Thoracic aorta (tissue), 2 donors: ENCODE measurements around the gene ZNF614. TPM values are rescaled to one million over a fixed set of nuclear protein-coding genes. Genes with fewer than 3 reads are reported as not detected.

Experiments used
- ATAC-seq: fragments of 150-250 bp; one replicate; pipeline ENCODE4 v1.8.0; 2017; ENCODE audit warnings: low read depth; ENCODE audit not compliant: insufficient number of reproducible peaks, low FRiP score
- DNase-seq: peaks from one replicate; pipeline ENCODE4 v3.0.0-alpha.2; 2020; ENCODE audit warnings: low spot score
- H3K27ac ChIP-seq, 2 donors: fragments of 200-600 bp; sonication (generic); 1 replicate in 1 of 2; 2 replicates in 1 of 2; pipeline ENCODE4 v1.5.1; 2016; ENCODE audit warnings: mild to moderate bottlenecking in 2 of 2, moderate library complexity in 2 of 2
- H3K27me3 ChIP-seq: fragments of 200-600 bp; sonication (generic); replicated peaks from 2 replicates; pipeline ENCODE4 v1.6.0; 2016; ENCODE audit warnings: mild to moderate bottlenecking; ENCODE audit not compliant: insufficient read depth
- H3K36me3 ChIP-seq: fragments of 200-600 bp; sonication (generic); one replicate; pipeline ENCODE4 v1.5.1; 2016
- H3K4me1 ChIP-seq, 2 donors: fragments of 200-600 bp; sonication (generic); 1 replicate in 1 of 2; 2 replicates in 1 of 2; pipeline versions ENCODE4 v1.5.1 to v1.6.0; 2016; ENCODE audit warnings: low read depth in 2 of 2, mild to moderate bottlenecking in 1 of 2; ENCODE audit not compliant: control insufficient read depth in 1 of 2
- H3K4me3 ChIP-seq: fragments of 200-600 bp; sonication (generic); 2 replicates; pipeline ENCODE4 v1.5.1; 2016; ENCODE audit warnings: mild to moderate bottlenecking
- H3K9me3 ChIP-seq: fragments of 200-600 bp; sonication (generic); 2 replicates; pipeline ENCODE4 v1.5.1; 2016
- total RNA-seq, 2 donors: library from RNA; depleted of rRNA; stranded (reverse); fragments of >200 nt; gene quantifications; one replicate each; pipeline versions ENCODE4 v1.1.0 to v1.2.3, GENCODE V29; 2016
- TF ChIP-seq, protein P1 (sequence below): fragments of 200-600 bp; sonication (generic); IDR thresholded peaks from one replicate; pipeline ENCODE4 v1.5.1; 2019; ENCODE audit warnings: antibody characterized with exemption

Gene ZNF614
- total RNA-seq, 2 donors from 2014 or later = 3.9 to 11.6 TPM

DNA sequence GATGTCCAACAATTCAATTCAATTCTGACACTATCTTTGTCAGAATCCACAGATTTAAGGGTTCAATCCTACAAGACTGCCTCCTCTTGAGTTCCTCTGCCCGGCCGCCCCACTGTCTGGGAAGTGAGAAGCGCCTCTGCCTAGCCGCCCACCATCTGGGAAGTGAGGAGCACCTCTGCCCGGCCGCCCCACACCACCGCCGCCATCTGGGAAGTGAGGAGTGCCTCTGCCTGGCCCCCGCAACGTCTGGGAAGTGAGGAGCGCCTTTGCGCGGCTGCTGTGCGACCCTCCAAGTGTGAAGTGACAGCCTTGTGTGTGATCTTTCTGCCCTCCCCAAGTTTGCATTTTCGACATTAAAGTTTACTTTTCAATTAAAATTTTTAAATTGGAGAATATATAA is 6.0 kb downstream of the ZNF614 start:
- H3K4me1 ChIP-seq = peaks cover 1 to 6% of the 10 kb centered on the region in 2 donors
- H3K9me3 ChIP-seq = peaks cover 81% of the 10 kb centered on the region
- TF ChIP-seq, protein P1, sequence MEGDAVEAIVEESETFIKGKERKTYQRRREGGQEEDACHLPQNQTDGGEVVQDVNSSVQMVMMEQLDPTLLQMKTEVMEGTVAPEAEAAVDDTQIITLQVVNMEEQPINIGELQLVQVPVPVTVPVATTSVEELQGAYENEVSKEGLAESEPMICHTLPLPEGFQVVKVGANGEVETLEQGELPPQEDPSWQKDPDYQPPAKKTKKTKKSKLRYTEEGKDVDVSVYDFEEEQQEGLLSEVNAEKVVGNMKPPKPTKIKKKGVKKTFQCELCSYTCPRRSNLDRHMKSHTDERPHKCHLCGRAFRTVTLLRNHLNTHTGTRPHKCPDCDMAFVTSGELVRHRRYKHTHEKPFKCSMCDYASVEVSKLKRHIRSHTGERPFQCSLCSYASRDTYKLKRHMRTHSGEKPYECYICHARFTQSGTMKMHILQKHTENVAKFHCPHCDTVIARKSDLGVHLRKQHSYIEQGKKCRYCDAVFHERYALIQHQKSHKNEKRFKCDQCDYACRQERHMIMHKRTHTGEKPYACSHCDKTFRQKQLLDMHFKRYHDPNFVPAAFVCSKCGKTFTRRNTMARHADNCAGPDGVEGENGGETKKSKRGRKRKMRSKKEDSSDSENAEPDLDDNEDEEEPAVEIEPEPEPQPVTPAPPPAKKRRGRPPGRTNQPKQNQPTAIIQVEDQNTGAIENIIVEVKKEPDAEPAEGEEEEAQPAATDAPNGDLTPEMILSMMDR = no peak
- ATAC-seq (no peak), DNase-seq (no peak)
- no peaks in the 10 kb centered on the region for H3K27me3 ChIP-seq
- H3K27ac ChIP-seq = no peak overlapping the region
- no peak overlapping the region for H3K4me3 ChIP-seq
- H3K36me3 ChIP-seq = peaks cover 81% of the 10 kb centered on the region

DNA sequence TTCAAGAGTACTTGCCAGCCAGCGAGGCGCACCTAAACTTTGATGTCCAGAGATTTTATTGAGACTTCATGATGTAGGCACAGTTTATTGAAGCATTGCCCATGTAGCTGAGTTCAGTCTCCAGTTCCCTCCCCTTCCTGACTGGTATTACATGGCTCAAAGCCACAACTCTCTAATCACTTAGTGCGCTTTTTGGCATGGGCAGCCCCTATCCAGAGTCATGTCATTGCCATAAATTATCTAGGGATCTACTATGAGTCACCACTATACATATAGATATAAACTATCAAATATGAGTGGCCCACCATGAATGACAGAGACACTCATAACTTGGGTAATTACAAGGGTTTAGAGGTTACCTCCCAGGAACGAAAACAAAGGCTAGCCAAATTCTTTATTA is 7.7 kb downstream of the ZNF614 start:
- no peak for ATAC-seq
- peaks cover 91% of the 10 kb centered on the region for H3K36me3 ChIP-seq

DNA sequence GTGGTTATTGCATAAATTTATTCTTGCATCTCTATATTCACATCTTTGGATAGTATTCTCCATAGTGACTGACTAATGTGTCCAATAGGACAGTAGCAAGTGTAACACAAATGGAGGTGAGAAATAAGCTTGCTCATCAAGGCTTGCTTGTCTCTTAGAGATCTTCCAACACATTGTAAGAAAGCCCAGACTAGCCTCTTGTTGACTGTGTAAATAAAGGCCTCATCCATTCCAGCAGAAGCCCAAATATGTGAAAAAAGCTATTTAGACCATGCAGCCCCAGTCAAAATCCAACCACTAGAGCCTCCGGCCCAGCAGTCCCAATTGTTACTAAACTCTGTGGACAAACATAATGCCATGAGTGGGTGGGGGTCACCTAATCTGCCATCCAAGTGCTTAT is 17.5 kb downstream of the ZNF614 start:
- TF ChIP-seq, protein P1 = no peak
- ATAC-seq (no peak), DNase-seq (no peak)
- Histone ChIP-seq H3K4me3 (no peak overlapping the region), H3K27me3 (no peaks in the 10 kb centered on the region), H3K4me1 (peaks cover 3 to 11% of the 10 kb centered on the region in 2 donors), H3K36me3 (peaks cover 7% of the 10 kb centered on the region), H3K9me3 (peaks cover 26% of the 10 kb centered on the region), H3K27ac (no peak overlapping the region)

More for the DNA sequence above, 7.7 kb downstream of the ZNF614 start:
- Histone ChIP-seq H3K4me1 (no peaks in the 10 kb centered on the region), H3K9me3 (peaks cover 97% of the 10 kb centered on the region), H3K27me3 (no peaks in the 10 kb centered on the region), H3K27ac (no peak overlapping the region), H3K4me3 (no peak overlapping the region)
- TF ChIP-seq, protein P1 = no peak
- DNase-seq = no peak

DNA sequence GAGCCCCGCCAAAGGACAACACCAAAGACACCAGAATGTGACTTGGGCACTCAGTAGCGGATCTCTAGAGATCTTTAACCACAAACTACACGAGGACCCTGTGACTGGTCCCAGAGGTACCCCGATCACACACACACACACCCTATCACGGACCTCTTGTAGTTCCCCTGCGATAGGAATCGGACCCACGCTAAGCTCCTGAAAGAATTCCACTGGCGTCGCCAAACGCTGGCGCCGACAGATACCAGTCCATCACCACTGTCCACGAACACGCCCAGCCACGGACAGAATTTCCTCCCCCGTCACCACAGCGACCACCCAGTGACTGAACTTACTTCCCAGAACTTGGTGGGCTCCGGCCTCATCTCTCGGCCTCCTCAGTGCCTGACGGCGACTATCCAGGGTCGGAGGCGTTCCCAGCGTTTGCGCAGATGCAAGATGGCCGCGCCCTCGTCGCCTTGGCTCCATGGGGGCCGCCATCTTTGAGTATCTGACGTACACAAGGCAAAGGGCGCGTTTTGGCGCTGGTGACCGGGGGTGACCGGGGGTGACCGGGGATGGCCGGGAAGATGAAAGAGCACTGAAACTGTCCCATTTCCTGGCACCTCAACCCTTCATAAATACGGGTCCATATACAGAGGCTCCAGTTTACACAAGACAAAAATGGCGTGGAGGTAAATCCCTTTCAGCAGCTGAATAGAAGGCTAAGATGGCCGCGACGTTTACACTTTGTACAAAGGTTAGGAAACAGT is 20.2 kb downstream of the ZNF614 start, which contains the start of gene ZNF615:
Gene ZNF615 (minus strand): TSS at position 406 of the 752 bp plus-strand sequence. CDS start 4,500 bp downstream, outside the sequence.
- Histone ChIP-seq H3K27ac (peak within 1 kb of the TSS; percentile 83 to 87), H3K4me3 (peak within 1 kb of the TSS; percentile 95), H3K4me1 (peaks cover 3 to 11% of the 10 kb centered on the region in 2 donors), H3K27me3 (no peaks in the 10 kb centered on the region), H3K9me3 (peaks cover 17% of the 10 kb centered on the region), H3K36me3 (peaks cover 14% of the 10 kb centered on the region)
- ATAC-seq (peak; percentile 77), DNase-seq (peak; percentile 65)
- TF ChIP-seq, protein P1 = no peak

DNA sequence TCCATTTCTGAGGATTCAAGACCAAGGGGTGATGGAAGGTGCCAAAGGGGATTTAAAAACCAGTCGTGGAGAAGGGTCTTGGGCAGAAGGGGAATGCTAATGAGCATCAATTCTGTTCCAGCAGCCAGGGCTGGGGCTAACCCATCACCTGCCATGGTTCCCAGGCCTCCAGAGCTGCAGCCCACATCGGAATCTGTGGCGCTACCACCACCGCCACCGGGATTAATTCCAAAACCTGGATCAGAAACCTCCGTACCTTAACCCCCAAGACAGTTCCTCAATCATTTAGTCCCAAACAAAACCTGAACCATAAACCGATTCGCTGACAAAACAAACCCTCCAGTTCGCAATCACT is 20.8 kb downstream of the ZNF614 start:
- peaks cover 12% of the 10 kb centered on the region for H3K36me3 ChIP-seq
- peak overlapping the region in 1 of 2 donors; percentile 87 for H3K27ac ChIP-seq
- H3K4me3 ChIP-seq = peak overlapping the region; percentile 95
- ATAC-seq (no peak), DNase-seq (no peak)
- TF ChIP-seq, protein P1 = no peak
- H3K4me1 ChIP-seq = peaks cover 3 to 11% of the 10 kb centered on the region in 2 donors
- peaks cover 15% of the 10 kb centered on the region for H3K9me3 ChIP-seq
- no peaks in the 10 kb centered on the region for H3K27me3 ChIP-seq
